HG02588 (cell line): Measurements from ENCODE around the gene APPBP2.
"Not testable (repeated sequence)": the region's sequence is repeated elsewhere in the genome, so short reads cannot be mapped to it uniquely, and the experiment has no call there.

ENCODE experiments used
- ATAC-seq: cut with Tn5 transposase; IDR thresholded peaks from one replicate; pipeline ENCODE4 v1.9.1; 2021; ENCODE audit warnings: mild to moderate bottlenecking, moderate library complexity; ENCODE audit not compliant: unreplicated experiment

The APPBP2 gene

DNA sequence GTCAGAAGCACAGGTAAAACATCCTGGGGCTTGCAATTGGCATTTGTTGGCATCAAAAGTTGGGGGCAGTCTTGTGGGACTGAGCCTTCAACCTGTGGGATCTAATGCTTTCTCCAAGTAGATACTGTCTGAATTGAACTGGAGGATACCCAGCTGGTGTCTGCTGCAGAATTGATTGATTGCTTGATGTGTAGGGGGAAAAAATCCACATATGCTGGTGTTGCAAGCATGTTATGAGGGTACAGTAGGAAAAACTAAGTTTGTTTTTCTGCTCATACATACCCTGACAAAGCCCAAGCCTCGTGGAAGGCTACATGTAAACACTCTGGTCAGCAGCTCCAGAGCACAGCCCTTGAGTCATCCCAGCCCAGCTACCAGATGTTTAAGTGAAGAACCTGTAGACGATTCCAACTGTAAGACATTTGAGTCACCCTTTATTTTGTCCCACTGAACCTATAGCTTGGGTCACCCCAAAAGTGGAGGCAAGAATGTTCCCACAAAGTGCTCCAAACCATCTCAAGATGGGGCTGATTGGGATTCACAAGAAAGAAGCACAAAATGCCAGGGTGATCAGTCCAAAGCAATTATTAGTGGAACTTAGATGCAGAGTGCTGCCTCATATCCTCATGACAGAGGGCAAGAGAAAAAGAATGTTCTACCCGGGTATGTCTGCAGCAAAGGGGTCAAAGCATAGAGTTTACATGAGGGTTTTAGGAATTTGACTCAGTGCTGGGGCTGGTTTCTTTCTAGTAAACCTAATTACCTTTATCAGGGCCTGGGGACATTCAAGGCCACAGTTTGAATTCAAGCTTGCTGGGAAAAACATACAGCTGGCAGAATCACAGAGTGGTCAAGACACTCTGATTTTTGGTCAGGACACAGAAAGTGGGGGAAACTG is 9.6 kb upstream of the APPBP2 start:
- ATAC-seq = no peak

DNA sequence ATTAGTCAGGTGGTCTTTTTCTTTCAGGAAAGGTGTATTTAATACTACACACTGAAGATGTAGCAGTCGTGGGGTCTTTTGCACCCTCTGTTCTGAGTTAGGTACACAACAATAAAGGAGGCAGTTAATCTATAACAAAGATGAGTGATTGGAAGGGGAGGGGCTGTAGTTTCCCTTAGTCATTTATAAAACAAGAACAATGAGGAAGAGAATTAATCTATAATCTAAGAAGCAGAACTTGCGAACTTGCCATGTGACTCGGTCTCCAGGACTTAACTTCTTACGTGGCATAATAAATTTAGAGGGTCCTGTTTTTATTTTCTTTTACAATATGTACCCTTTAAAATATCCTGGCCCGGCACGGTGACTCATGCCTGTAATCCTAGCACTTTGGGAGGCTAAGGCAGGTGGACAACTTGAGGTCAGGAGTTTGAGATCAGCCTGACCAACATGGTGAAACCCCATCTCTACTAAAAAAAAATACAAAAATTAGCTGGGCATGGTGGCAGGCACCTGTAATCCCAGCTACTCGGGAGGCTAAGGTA is 8.6 kb upstream of the APPBP2 start:
- ATAC-seq = no peak

DNA sequence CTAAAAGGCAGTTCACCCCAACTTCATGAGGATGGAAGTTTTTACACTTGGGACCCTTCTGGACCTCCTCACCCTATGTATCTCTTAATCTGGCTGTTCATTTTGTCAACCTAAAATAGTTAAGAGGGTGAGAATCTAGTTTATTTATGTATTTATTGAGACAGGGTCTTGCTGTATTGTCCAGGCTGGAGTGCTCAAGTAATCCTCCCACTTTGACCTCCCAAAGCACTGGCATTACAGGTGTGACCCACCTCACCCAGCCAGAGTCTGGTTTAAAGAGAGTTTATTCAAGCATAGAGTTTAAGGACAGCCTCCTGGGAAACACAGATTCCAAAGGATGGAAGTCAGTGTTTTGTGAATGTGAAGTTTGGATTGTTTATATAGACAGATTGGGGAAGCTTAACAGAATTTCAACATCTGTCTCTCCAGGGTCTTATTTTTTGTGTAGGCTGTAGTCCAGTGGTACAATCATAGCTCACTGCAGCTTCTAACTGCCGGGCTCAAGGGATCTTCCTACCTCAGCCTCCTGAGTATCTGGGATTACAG is 8.0 kb upstream of the APPBP2 start:
- no peak for ATAC-seq

DNA sequence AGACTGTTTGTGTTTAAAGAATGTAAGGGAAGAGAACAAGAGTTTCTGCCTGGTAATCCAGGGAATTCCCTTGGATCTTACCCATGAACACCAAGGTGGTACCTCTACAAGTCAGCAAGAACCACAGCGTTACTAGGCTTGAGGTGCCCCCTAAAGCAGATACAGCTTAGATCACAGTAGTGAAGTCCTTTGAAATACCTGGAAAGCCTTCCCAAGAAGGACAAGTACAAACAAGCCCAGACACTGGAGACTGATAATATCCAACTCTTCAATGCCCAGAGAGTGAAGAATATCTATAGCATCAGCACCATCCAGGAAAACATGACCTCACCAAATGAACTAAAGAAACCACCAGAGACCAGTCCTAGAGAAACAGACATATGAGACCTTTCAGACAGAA is 3.8 kb upstream of the APPBP2 start:
- no peak for ATAC-seq

DNA sequence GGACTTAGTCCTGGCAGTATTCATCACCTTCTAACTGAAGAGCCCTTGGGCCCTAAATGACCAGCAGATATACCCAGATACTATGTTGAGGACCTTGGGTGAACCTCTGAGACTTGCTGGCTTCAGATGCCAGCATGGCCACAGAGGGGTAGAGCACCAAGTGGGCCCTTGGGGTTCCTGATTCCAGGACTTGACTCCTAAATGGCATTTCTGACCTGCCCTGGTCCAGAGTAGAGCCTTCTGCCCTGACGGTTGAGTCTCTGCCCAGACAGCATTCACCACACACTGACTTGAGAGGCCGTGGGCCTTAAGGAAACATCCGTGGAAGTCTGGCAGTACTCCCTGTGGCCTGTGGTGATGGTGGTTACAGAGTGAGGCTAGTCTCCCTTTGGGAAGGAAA is 2.8 kb upstream of the APPBP2 start:
- no peak for ATAC-seq

DNA sequence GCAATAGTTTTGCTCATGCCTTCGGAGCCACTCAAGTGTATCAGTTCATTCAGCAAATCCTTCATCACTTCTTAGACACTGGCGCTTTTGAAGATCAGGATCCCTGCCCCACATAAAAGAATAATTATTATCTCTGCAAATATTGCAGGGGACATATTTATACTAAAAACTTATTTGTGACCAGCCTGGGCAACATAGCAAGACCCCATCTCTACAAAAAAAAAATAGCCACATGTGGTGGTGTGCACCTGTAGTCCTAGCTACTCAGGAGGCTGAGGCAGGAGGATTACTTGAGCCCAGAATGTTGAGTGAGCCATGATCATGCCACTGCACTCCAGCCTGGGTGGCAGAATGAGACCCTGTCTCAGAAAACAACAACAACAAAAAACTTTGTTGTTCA is 1.7 kb upstream of the APPBP2 start:
- ATAC-seq = no peak

DNA sequence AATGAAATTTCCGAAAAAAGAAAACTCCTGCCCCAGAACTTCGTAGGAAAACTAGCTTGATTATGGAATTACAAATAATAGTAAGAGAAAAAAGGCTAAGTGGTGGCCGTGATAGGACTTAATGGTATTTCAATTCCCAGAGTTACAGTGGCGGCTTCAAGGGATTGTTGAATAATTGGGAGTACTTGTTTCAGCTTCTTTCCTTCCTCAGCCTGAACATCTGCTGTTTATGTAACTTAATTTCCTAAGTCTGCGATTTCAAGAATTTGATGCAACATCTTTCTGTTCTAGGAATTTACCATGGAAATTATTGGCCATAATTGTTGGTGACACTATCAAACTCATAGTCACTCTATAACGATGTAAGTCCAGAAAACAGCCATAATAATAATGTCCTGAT is 684 bp upstream of the APPBP2 start:
- no peak for ATAC-seq

DNA sequence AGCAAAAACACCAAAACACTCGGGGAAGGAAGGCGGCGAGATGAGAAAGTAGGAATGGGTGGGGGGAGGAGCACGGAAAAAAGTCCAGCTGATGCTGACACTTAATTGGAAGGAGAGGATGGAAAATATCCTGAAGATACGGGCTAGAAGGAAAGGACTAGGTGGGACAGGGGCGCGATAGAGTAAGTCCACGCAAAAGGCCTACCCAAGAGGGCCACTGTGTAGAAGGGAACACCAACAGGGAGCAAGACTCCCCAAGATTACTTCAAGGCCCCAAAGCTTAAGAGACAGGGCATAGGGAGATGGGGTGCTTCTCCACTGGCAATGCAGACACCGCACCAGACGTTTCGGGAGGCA is 736 bp downstream of the APPBP2 start:
- ATAC-seq = no peak

DNA sequence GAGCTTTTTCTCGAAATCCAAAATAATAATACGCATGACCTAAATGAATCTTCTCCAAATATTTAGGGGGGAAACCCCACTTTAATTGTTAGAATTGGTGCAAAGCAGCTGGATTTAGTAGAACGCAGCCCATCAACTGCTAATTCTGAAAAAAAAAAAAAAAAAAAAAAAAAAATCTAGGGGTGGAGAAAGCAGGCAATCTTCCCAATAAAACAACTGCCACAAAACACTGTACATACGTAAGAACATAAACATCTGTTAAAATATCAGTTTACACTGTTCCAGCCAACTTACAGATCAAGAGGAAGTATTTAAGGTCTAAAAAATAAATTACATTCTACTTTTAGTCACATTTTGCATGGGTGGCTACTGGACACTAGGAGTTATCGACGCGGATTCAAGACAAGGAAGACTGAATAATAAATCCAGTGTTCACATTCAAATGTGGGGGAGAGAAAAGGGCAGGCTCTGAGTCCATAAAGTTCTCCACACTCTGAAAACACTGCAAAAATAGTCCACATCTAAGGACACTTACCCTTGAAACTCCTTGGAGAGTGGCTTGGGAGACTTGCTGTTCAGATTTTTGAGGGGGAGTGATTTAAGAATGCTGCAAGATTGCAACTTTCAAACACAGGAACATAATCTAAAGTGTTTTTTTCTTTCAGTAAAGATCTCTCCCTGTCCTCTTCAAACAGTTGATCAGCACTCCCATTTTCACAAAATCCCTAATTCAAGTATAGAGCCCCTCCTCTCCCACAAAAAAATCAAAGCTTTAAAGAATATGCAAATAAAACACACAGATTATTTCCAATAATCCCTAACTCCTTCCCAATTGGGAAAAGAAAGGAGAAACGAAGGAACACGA is 1.3 kb downstream of the APPBP2 start:
- ATAC-seq = no peak

DNA sequence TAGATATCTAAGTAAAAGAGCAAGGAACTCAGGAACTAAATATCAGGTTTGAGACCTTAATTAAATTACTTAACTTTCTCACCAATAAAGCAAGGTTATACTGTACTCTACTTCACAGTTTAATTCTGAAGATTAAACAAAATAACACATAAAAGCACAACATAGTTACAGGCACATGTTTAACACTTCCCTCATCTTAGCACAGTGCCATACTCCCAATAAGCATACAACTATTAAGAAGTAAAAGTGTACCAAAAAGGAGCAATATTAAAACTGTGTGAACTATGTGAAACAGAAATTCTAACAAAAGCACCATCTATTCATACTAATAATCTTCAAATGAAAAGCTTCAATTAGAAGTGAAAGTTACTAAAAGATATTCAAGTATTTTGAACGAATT is 2.2 kb downstream of the APPBP2 start:
- no peak for ATAC-seq

DNA sequence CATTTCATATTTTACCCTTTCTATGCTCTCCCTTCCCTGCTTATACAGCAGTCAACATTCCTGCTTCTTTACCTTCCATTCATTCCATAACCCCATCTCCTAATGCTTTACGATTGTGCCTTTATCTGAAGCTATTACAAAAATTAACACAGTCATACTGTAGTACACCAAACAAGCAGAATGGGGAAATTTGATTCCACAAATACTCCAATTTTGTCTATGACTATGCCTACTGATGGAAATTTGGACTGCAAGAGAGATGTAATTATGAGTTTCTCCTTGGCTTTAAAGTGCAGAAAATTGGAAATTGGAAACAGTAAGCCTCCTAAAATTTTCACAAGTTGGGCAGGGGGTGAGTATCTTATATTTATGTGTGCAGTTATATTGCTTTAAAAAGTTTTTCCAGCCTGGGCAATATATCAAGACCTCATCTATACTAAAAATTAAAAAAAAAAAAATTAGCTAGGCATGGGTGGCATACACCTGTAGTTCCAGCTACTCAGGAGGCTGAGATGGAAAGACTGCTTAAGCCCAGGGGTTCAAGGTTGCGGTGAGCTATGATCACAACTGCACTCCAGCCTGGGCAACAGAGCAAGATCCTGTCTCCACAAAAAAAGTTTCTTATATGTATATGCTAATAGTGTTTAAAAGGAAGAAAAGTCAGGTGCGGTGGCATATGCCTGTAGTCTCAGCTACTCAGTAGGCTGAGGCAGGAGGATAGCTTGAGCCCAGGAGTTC is 3.0 kb downstream of the APPBP2 start:
- no peak for ATAC-seq

DNA sequence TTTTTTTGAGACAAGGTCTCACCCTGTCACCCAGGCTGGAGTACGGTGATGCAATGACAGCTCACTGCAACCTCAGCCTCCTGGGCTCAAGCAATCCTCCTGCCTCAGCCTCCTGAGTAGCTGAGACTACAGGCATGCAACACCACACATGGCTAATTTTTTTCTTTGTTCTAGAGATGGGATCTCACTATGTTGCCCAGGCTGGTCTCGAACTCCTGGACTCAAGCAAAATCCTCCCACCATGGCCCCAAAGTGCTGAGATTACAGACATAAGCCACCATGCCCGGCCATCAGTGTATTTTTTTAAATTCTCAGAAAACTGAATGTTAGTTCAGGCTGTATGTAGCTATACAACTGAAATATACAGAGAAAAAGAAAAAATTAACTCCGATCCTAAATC is 6.2 kb downstream of the APPBP2 start:
- no peak for ATAC-seq

DNA sequence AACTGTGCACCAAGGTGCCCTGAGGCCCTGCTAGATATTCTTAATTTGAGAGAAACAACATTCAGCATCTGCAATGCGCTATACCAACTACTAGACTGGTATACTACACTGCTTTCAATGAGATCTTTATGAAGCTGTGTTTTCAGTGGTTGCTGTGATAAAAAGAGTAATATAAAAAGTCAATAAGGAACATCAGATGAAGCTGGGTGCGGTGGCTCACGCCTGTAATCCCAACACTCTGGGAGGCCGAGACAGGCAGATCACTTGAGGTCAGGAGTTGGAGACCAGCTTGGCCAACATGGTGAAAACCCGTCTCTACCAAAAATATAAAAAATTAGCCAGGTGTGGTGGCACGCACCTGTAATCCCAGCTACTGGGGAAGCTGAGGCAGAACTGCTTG is 10.4 kb downstream of the APPBP2 start:
- ATAC-seq = not testable (repeated sequence)

DNA sequence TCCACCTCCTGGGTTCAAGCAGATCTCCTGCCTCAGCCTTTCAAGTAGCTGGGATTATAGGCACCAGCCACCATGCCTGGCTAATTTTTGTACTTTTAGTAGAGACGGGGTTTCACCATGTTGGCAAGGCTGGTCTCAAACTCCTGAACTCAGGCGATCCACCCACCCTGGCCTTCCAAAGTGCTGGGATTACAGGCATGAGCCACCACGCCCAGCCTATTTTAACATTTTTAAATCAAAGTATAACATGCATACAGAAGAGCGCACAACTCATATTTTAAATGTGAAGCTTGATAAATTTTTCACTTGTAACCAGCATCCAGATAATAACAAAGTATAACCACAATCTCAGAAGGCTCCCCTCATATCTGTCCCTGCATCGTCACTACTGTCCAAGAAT is 10.8 kb downstream of the APPBP2 start:
- ATAC-seq = not testable (repeated sequence)

DNA sequence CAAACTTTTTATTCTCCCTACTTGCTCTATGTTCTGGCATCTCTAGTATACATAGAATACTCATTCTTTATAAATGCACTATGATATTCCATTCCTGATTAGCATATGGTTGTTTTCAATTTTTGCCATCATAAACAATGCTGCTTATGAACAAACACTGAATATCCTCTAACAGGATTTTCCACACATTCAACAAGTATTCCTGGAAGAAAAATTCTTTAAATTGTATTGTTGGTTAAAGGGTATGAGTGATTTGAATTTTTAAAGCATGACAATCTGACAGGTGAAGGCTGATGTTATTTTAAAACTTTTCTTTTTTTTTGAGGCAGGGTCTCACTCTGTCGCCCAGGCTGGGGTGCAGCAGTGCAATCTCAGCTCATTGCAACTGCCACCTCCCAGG is 11.5 kb downstream of the APPBP2 start:
- no peak for ATAC-seq

DNA sequence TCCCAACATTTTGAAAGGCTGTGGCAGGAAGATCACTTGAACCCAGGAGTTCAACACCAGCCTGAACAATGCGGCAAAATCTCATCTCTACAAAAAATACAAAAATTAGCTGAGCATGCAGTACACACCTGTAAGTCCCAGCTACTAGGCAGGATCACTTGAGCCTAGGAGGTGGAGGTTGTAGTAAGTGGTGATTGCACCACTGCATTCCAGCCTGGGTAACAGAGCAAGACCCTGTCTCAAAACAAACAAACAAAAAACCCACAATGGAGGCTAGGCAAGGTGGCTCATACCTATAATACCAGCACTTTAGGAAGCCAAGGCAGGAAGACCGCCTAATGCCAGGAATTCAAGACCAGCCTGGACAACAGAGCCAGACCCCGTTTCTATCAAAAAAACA is 12.0 kb downstream of the APPBP2 start:
- ATAC-seq = no peak

DNA sequence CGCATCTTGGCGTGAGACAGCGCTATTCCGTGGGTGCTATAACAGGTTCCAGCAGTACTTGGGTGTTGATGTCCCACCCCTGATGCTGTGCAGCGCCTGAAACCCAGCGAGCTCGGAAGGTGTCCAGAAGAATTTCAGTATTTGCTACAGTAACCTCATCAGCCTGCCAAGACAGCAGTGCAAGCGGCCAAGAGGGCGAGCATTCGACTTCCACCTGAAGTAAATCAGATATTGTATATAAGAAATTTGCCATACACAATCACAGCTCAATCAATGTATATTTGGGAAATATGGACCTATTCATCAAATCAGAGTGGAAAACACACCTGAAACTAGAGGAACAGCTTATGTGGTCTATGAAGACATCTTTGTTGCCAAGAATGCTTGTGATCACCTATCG is 13.0 kb downstream of the APPBP2 start:
- no peak for ATAC-seq

DNA sequence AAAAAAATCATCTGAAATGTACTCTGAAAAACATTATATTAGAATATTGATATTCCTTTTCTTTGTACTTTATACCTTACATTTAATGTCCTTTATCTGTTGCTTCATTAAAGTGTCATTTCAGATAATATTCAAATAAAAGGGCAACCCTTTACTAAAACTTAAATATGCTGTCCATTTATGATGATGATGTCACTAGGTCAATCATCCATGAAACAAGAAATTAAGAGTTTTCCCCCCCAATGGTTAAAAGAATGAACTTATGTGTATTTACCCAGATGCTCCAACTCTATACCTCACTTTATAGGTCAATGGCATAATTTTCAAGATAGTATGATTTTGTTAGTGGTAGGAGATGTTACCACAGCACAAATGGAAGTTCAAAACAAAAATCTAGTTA is 15.3 kb downstream of the APPBP2 start:
- ATAC-seq = no peak

DNA sequence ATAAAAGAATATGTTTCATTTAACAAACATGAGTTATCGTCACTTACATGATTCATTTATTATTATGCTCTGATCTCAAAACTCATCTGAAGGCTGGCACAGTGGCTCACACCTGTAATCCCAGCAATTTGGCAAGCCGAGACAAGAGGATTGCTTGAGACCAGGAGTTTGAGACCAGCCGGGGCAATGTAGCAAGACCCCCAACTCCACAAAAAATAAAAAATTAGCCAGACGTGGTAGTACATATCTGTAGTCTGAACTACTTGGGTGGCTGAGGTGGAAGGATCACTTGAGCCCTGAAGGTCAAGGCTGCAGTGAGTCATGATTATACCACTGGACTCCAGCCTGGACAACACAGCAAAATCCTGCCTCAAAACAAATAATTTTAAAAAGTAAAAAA is 16.0 kb downstream of the APPBP2 start:
- ATAC-seq = no peak

DNA sequence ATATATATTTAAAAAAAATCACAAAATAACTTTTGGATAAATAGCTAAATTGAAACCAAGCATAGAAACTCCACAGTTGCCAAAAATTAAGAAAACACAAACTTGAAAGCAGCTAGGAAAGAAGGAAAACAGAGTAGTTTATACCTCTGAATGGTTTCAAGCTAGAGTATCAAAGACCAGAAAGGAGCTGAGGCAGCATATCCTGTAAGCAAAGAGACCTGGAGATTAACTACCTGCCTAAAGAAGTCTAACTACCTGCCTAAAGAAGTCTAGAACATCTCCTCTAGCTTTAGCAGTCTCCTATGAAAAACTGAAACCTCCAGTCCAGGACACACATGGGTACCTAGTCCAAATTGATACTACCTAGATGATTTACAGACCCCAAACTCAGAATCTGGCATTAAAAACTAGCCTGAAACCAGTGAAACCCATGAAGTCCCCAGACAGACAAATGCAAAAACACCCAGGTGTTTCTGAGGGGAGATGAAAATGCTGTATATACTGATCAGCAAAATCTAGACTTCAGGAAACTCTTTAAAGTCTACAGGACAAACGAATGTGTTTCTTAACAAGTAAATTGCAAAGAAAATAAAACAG is 17.6 kb downstream of the APPBP2 start:
- ATAC-seq = no peak

DNA sequence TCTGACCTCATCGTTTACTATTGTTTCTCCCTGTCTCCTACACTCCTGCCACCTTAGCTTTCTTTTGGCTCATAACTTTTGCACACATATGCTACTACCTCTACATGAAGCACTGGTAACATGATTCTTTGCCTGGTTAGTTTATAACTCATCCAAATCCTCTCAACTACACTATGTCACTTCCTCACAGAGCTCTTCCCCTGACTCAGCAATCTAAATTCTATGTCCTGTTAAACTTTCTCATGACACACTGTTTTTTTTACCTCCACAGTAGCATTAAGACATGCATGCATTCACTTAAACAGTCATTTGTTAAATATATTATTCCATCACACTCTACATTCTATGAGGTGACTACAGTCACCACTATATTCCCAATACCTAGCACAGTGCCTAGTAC is 19.7 kb downstream of the APPBP2 start:
- no peak for ATAC-seq
